Heart right ventricle (tissue), 16 donors: ENCODE results near the gene FBLN5. TPM values are rescaled to one million over a fixed set of nuclear protein-coding genes. Genes with fewer than 3 reads are reported as not detected.

Experiments
- ATAC-seq, 8 donors: fragments of 200-7000 bp; cut with Tn5 transposase; one replicate each; pipeline ENCODE4 v1.9.1; 2020; ENCODE audit warnings: mild to moderate bottlenecking in 8 of 8, moderate library complexity in 8 of 8, moderate number of reproducible peaks in 1 of 8
- DNase-seq, 2 donors: peaks; one replicate each; pipeline ENCODE4 v3.0.0-alpha.2; 2020
- H3K27ac ChIP-seq, 10 donors: fragments of 200-600 bp; sonication (generic) in 2 of 10; one replicate each; pipeline versions ENCODE4 v1.5.0 to v1.8.0; 2020 to 2022; ENCODE audit warnings: mild to moderate bottlenecking in 3 of 10
- H3K27me3 ChIP-seq, 7 donors: fragments of 200-600 bp; one replicate each; pipeline ENCODE4 v1.8.0; 2021 to 2022; ENCODE audit warnings: mild to moderate bottlenecking in 2 of 7
- H3K36me3 ChIP-seq, 9 donors: fragments of 200-600 bp; sonication (generic) in 1 of 9; one replicate each; pipeline versions ENCODE4 v1.5.0 to v1.8.0; 2020 to 2022; ENCODE audit warnings: mild to moderate bottlenecking in 2 of 9
- H3K4me1 ChIP-seq, 9 donors: fragments of 200-600 bp; sonication (generic) in 1 of 9; one replicate each; pipeline versions ENCODE4 v1.5.0 to v1.8.0; 2020 to 2022; ENCODE audit warnings: mild to moderate bottlenecking in 4 of 9
- H3K4me3 ChIP-seq, 10 donors: fragments of 200-600 bp; sonication (generic) in 2 of 10; one replicate each; pipeline versions ENCODE4 v1.5.0 to v1.8.0; 2020 to 2022; ENCODE audit warnings: mild to moderate bottlenecking in 7 of 10, moderate library complexity in 2 of 10
- H3K9me3 ChIP-seq, 11 donors: fragments of 200-600 bp in 10 of 11; sonication (generic) in 2 of 11; one replicate each; pipeline versions ENCODE4 v1.5.0 to v1.8.0; 2013 to 2022; ENCODE audit warnings: mild to moderate bottlenecking in 2 of 11, control low read depth in 1 of 11, moderate library complexity in 1 of 11
- CTCF ChIP-seq, 9 donors: fragments of 200-600 bp; sonication (generic) in 2 of 9; IDR thresholded peaks; one replicate each; pipeline versions ENCODE4 v1.5.0 to v1.8.0; 2021 to 2022; ENCODE audit warnings: antibody characterized with exemption in 9 of 9, mild to moderate bottlenecking in 5 of 9, moderate library complexity in 1 of 9
- WGBS, 2 donors: extraction: QIAGEN DNeasy Blood & Tissue Kit; methylation state at CpG; one replicate each; pipeline ENCODE4 v1.1.7; 2013; ENCODE audit warnings: inconsistent platforms in 1 of 2; 5-methylcytosine and 5-hydroxymethylcytosine counted together
- intact Hi-C, 10 donors: fragments of 100-400 bp; cut with DNase I; formaldehyde crosslinking; loops; one replicate each; pipeline versions ENCODE4 v1.11.1 to v1.14.2; 2022
- polyA plus RNA-seq, 2 donors: library from polyadenylated mRNA; stranded (reverse); fragments of 200-250 nt; gene quantifications; one replicate each; pipeline ENCODE4 v1.2.3, GENCODE V29; 2013
- total RNA-seq, 10 donors: library from RNA; stranded (reverse); fragmentation: NEBNext Ultra II Directional in 3 of 10; extraction: Animal tissue kit (Norgen Biotek cat#: 25700) in 3 of 10; gene quantifications; one replicate each; pipeline versions ENCODE4 v1.2.1 to v1.2.4, GENCODE V29; 2021 to 2023
- donor health status: Arrhythmogenic right ventricular cardiomyopathy.
- donor health status: ischemic (EF 13 %, LVEDD 7.1; RV severe dilation, severe dysfunction).
- donor health status: healthy with polysubstance abuse.
- donor health status: DM: no; HTN: yes; CAD: no.
- donor health status: DM: no; HTN: no; CAD: no.
- donor health status: ischemic (EF 25% LVEDD 6.9; RV normal size, moderate dysfunction).
- donor health status: ischemic (EF 25% LVEDD 5.7; RV mildly dilated, moderate dysfunction).
- donor health status: healthy.
- donor health status: DM: yes; HTN: yes; CAD: no.
- donor health status: Ischemic cardiomyopathy.
- donor health status: ischemic (EF 35%, LVEDD 5.7; RV mildly dilated, moderate dysfunction).
- donor health status: nonischemic (EF 11% LVEDD 7.7; RV severe dilation, severe dysfunction).
- donor health status: DM: yes; HTN: yes; CAD: no.
- donor health status: PGD.
- donor health status: ischemic (EF 29% LVEDD 5.4; RV normal size, mild dysfunction).
- donor health status: nonischemic (EF 23%, LVEDD 6.1; RV moderate dilation, normal function).

The FBLN5 gene
- total and polyA plus RNA-seq, 12 donors, result 25.3 to 91.5 (median 41.7) TPM

- H3K4me1 ChIP-seq, result no peaks in the 10 kb centered on the region
- no peak overlapping the region for H3K27ac ChIP-seq
- H3K4me3 ChIP-seq, result no peak overlapping the region
- DNase-seq (no peak), ATAC-seq (no peak)
- no peak for TF ChIP-seq CTCF (IDR thresholded peaks at IDR 0.05)
- no peaks in the 10 kb centered on the region for H3K9me3 ChIP-seq
- WGBS, 2 donors, result 87 to 90% methylated on average over 9 of the region's 9 CpGs
- intact Hi-C loops, result no loop called here
- no peaks in the 10 kb centered on the region for H3K36me3 ChIP-seq
- H3K27me3 ChIP-seq, result peaks cover 0 to 20% (median 0%) of the 10 kb centered on the region in 7 donors
Observed at GRCh38 chr14:91957876-91958313, 10.4 kb upstream of the FBLN5 start.

- Histone ChIP-seq H3K9me3 (no peaks in the 10 kb centered on the region), H3K4me1 (no peaks in the 10 kb centered on the region), H3K27me3 (peaks cover 0 to 20% (median 0%) of the 10 kb centered on the region in 7 donors), H3K27ac (no peak overlapping the region), H3K4me3 (no peak overlapping the region), H3K36me3 (no peaks in the 10 kb centered on the region)
- ATAC-seq, result no peak
- intact Hi-C loops, result no loop called here
- DNase-seq, result no peak
- 74 to 75% methylated on average over 5 of the region's 5 CpGs for WGBS, 2 donors
- TF ChIP-seq CTCF (IDR thresholded peaks at IDR 0.05), result no peak
Observed at GRCh38 chr14:91956616-91957015, 9.1 kb upstream of the FBLN5 start.

- Histone ChIP-seq H3K9me3 (no peaks in the 10 kb centered on the region), H3K4me1 (no peaks in the 10 kb centered on the region), H3K27me3 (peaks cover 0 to 22% (median 0%) of the 10 kb centered on the region in 7 donors), H3K27ac (no peak overlapping the region), H3K4me3 (no peak overlapping the region), H3K36me3 (no peaks in the 10 kb centered on the region)
- no peak for DNase-seq
- 68 to 69% methylated on average over 1 of the region's 1 CpG for WGBS, 2 donors
- intact Hi-C loops, result no loop called here
- TF ChIP-seq CTCF (IDR thresholded peaks at IDR 0.05), result no peak
- ATAC-seq, result no peak
Observed at GRCh38 chr14:91955168-91955567, 7.7 kb upstream of the FBLN5 start.

GRCh38 chr14:91953170-91953985, 5.9 kb upstream of the FBLN5 start:
- no peak for TF ChIP-seq CTCF (IDR thresholded peaks at IDR 0.05)
- H3K4me1 ChIP-seq, result no peaks in the 10 kb centered on the region
- peaks cover 0 to 27% (median 0%) of the 10 kb centered on the region in 7 donors for H3K27me3 ChIP-seq
- DNase-seq (no peak), ATAC-seq (no peak)
- WGBS, 2 donors, result 66 to 74% methylated on average over 8 of the region's 8 CpGs
- intact Hi-C loops, result no loop called here
- H3K9me3 ChIP-seq, result no peaks in the 10 kb centered on the region
- no peak overlapping the region for H3K27ac ChIP-seq
- no peaks in the 10 kb centered on the region for H3K36me3 ChIP-seq
- no peak overlapping the region for H3K4me3 ChIP-seq
